ENCODE results near the gene REG4. TPM values are rescaled to one million over a fixed set of nuclear protein-coding genes. Genes with fewer than 3 reads are reported as not detected.

REG4 gene
- total RNA-seq, 2 donors from 2014 or later: 3.8 TPM; not detected in 1

DNA sequence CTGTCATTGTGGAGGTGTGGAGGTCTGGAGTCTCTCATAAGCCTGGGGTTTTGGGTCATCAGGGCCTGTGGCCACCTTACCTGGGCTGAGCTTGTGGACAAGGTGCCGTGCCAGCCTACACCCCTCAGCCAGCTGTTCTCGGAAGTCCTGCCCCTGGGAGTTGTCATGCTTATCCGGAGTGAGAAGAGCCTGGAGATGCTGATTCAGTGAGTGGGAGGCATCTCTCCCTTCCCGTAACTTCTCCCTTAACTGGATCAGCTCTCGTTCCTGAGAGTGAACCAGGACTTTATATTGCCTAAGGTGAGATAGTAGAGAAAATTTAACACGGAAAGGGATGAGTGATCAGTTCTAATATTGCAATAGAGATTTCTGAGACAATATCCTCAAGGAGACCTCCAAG is 30.0 kb upstream of the REG4 start:
- H3K9me3 ChIP-seq: no peaks in the 10 kb centered on the region
- DNase-seq (ENCODE audit: low spot score) (no peak), ATAC-seq (ENCODE audit: insufficient number of reproducible peaks, low FRiP score, low read depth) (no peak)
- no peaks in the 10 kb centered on the region for H3K4me1 ChIP-seq (ENCODE audit: control insufficient read depth in 1 of 2, low read depth in 2 of 2)
- H3K27me3 ChIP-seq (replicated peaks; ENCODE audit: insufficient read depth): no peaks in the 10 kb centered on the region
- TF ChIP-seq, protein P1, sequence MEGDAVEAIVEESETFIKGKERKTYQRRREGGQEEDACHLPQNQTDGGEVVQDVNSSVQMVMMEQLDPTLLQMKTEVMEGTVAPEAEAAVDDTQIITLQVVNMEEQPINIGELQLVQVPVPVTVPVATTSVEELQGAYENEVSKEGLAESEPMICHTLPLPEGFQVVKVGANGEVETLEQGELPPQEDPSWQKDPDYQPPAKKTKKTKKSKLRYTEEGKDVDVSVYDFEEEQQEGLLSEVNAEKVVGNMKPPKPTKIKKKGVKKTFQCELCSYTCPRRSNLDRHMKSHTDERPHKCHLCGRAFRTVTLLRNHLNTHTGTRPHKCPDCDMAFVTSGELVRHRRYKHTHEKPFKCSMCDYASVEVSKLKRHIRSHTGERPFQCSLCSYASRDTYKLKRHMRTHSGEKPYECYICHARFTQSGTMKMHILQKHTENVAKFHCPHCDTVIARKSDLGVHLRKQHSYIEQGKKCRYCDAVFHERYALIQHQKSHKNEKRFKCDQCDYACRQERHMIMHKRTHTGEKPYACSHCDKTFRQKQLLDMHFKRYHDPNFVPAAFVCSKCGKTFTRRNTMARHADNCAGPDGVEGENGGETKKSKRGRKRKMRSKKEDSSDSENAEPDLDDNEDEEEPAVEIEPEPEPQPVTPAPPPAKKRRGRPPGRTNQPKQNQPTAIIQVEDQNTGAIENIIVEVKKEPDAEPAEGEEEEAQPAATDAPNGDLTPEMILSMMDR (IDR thresholded peaks at IDR 0.05): no peak
- no peak overlapping the region for H3K27ac ChIP-seq
- no peak overlapping the region for H3K4me3 ChIP-seq
- H3K36me3 ChIP-seq: no peaks in the 10 kb centered on the region

DNA sequence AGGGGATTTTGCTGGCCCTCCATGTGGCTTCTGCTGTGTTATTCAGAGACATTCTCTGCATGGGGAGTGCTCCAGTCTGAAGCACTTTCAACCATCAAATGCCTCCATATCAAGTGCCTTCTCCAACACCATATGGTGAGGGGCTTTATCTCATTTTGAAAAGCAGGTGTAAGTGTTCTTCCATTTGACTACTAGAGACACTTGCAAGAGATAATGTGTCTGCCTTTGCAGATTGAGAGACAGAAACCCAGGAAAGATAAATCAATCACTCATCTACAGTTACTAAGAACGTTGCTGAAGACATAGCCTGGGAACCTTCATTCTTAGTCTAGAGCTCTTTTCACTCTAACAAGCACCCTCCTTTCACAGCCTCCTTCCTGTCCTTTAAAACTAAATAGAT is 29.5 kb upstream of the REG4 start:
- H3K27ac ChIP-seq: no peak overlapping the region
- TF ChIP-seq, protein P1 (IDR thresholded peaks at IDR 0.05): no peak
- H3K9me3 ChIP-seq: no peaks in the 10 kb centered on the region
- DNase-seq (ENCODE audit: low spot score) (no peak), ATAC-seq (ENCODE audit: insufficient number of reproducible peaks, low FRiP score, low read depth) (no peak)
- no peak overlapping the region for H3K4me3 ChIP-seq
- H3K4me1 ChIP-seq (ENCODE audit: control insufficient read depth in 1 of 2, low read depth in 2 of 2): no peaks in the 10 kb centered on the region
- no peaks in the 10 kb centered on the region for H3K27me3 ChIP-seq (replicated peaks; ENCODE audit: insufficient read depth)
- H3K36me3 ChIP-seq: no peaks in the 10 kb centered on the region

DNA sequence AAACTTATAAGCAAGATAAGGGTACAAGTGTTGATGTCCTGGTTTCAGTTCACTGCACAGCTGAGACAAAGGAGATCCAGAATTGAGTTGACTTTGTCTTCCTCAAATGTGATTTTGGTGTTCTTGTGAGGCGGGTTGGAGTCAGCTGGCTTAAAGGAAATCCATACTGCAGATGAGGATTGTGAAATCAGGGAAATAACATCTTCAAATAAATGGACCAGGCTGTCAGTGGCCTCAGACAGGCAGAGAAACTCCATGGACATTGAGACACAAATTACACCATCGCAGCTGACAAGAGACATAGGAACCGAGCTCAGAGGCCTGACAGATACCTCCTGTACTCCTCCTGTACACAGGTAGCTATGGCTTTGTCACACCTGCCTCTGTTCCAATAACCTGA is 27.0 kb upstream of the REG4 start:
- no peaks in the 10 kb centered on the region for H3K4me1 ChIP-seq (ENCODE audit: control insufficient read depth in 1 of 2, low read depth in 2 of 2)
- no peak overlapping the region for H3K4me3 ChIP-seq
- no peaks in the 10 kb centered on the region for H3K27me3 ChIP-seq (replicated peaks; ENCODE audit: insufficient read depth)
- ATAC-seq (ENCODE audit: insufficient number of reproducible peaks, low FRiP score, low read depth) (no peak), DNase-seq (ENCODE audit: low spot score) (no peak)
- no peaks in the 10 kb centered on the region for H3K36me3 ChIP-seq
- H3K27ac ChIP-seq: no peak overlapping the region
- TF ChIP-seq, protein P1 (IDR thresholded peaks at IDR 0.05): no peak
- H3K9me3 ChIP-seq: no peaks in the 10 kb centered on the region

DNA sequence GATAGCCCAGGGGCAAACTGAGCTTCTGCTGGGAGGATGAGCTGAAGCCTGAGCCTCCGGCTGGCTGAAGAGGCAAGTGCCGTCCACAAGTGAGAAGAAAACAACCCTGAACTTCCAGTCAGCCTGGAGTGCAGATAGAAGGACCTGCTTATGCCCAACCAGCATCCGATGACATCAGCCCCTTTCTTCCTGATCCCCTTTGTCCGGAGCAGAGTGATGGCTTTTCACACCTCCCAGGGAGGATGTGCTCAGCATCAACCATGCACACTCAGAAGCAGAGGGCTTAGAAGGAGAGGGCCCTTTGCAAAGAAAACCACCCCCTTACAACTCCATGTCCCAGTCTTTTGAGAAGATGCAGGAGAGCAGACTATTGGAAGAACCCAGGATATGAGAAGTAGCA is 23.7 kb upstream of the REG4 start:
- H3K4me3 ChIP-seq: no peak overlapping the region
- no peaks in the 10 kb centered on the region for H3K27me3 ChIP-seq (replicated peaks; ENCODE audit: insufficient read depth)
- H3K9me3 ChIP-seq: no peaks in the 10 kb centered on the region
- H3K36me3 ChIP-seq: no peaks in the 10 kb centered on the region
- H3K4me1 ChIP-seq (ENCODE audit: control insufficient read depth in 1 of 2, low read depth in 2 of 2): no peaks in the 10 kb centered on the region
- TF ChIP-seq, protein P1 (IDR thresholded peaks at IDR 0.05): no peak
- DNase-seq (ENCODE audit: low spot score) (no peak), ATAC-seq (ENCODE audit: insufficient number of reproducible peaks, low FRiP score, low read depth) (no peak)
- H3K27ac ChIP-seq: no peak overlapping the region

DNA sequence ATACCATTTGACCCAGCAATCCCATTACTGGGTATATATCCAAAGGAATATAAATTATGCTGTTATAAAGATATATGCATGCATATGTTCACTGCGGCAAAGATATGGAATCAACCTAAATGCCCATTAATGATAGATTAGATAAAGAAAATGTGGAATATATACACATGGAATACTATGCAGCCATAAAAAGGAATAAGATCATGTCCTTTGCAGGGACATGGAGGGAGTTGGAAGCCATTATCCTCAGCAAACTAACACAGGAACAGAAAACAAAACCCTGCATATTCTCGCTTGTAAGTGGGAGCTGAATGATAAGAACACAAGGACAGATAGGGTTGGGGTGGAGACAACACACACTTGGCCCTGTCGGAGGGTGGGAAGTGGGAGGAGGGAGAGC is 19.8 kb upstream of the REG4 start:
- ATAC-seq (ENCODE audit: insufficient number of reproducible peaks, low FRiP score, low read depth) (no peak), DNase-seq (ENCODE audit: low spot score) (no peak)
- no peaks in the 10 kb centered on the region for H3K4me1 ChIP-seq (ENCODE audit: control insufficient read depth in 1 of 2, low read depth in 2 of 2)
- TF ChIP-seq, protein P1 (IDR thresholded peaks at IDR 0.05): no peak
- H3K36me3 ChIP-seq: no peaks in the 10 kb centered on the region
- no peaks in the 10 kb centered on the region for H3K9me3 ChIP-seq
- no peaks in the 10 kb centered on the region for H3K27me3 ChIP-seq (replicated peaks; ENCODE audit: insufficient read depth)
- no peak overlapping the region for H3K4me3 ChIP-seq
- H3K27ac ChIP-seq: no peak overlapping the region
